ENCODE data around the gene VSTM2L.
"Not testable (repeated sequence)": the region's sequence is repeated elsewhere in the genome, so short reads cannot be mapped to it uniquely, and the experiment has no call there.

VSTM2L gene

DNA sequence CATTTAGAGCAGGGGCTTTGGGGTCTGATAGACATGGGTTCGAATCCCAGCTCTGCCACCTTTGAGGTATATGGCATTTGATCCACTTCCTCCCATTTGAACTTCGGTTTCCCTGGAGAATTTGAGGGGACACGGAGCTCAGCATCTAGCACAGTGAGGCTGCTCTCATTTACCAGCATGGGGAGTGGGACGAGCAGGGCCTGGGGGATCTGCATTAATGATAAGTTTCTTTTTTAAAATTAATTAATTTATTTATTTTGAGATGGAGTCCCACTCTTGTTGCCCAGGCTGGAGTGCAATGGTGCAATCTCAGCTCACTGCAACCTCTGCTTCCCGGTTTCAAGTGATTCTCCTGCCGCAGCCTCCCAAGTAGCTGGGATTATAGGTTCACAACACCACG is 52.6 kb downstream of the VSTM2L start:
- H3K4me3 ChIP-seq (ENCODE audit: low read depth, low read length) = no peak overlapping the region
- TF ChIP-seq, protein P1, sequence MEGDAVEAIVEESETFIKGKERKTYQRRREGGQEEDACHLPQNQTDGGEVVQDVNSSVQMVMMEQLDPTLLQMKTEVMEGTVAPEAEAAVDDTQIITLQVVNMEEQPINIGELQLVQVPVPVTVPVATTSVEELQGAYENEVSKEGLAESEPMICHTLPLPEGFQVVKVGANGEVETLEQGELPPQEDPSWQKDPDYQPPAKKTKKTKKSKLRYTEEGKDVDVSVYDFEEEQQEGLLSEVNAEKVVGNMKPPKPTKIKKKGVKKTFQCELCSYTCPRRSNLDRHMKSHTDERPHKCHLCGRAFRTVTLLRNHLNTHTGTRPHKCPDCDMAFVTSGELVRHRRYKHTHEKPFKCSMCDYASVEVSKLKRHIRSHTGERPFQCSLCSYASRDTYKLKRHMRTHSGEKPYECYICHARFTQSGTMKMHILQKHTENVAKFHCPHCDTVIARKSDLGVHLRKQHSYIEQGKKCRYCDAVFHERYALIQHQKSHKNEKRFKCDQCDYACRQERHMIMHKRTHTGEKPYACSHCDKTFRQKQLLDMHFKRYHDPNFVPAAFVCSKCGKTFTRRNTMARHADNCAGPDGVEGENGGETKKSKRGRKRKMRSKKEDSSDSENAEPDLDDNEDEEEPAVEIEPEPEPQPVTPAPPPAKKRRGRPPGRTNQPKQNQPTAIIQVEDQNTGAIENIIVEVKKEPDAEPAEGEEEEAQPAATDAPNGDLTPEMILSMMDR (conservative IDR thresholded peaks at IDR 0.05; ENCODE audit: low read depth, low read length) = no peak
- no peak for DNase-seq (ENCODE audit: low read depth)

DNA sequence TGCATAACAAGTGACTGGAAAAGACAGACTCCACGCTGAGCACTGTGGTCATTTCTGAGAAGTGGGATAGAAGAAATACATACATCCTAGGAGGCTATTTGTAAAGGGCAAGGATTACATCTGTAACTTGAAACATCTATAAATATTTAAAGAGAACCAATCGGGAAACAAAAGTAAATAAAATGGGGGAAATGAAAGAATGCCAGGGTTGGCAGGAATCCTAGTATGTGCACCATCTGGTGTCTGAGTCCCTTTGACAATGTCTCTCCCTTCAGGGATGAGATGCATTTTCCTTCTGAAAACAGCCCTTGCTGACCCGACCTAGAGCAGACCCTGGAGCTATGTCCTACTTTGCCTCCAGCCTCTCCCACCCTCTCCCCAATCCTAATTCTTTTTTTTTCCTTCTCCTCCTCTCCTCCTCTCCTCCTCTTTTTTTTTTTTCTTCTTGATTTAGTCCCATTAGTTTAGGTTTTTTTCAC is 53.2 kb downstream of the VSTM2L start:
- no peak for DNase-seq (ENCODE audit: low read depth)
- H3K4me3 ChIP-seq (ENCODE audit: low read depth, low read length) = no peak overlapping the region
- TF ChIP-seq, protein P1 (conservative IDR thresholded peaks at IDR 0.05; ENCODE audit: low read depth, low read length) = no peak

DNA sequence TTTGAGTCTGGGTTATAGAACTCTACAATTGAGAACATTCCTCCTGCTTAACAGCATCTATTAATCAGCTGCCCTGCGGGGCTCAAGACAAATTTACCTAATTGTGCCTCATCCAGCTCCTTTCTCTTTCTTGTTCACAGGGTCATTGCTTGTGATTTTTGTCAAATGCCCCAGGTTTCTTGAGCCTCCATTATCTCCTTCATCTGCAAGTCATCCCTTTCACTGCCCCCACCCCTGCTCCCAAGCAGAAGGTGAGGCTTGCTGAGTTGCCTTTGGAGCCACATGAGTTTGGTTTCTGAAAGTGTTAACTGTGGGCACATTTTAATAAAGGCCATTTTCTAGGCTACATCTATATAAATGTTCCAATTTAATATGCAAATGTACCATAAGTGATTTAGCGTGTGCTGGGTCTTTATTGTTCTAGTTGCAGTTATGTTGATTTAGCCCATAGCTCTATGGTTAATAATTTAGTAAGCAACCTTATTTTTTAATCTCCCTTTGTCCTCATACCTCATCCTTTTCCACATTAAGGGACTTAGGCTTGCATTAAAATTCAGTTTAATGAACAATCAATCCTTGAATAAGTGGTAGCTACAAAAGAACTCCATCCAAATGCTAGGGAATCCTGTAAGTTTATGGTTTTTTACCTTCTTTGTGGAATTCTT is 56.1 kb downstream of the VSTM2L start:
- DNase-seq (ENCODE audit: low read depth) = no peak
- no peak overlapping the region for H3K4me3 ChIP-seq (ENCODE audit: low read depth, low read length)
- TF ChIP-seq, protein P1 (conservative IDR thresholded peaks at IDR 0.05; ENCODE audit: low read depth, low read length) = no peak

DNA sequence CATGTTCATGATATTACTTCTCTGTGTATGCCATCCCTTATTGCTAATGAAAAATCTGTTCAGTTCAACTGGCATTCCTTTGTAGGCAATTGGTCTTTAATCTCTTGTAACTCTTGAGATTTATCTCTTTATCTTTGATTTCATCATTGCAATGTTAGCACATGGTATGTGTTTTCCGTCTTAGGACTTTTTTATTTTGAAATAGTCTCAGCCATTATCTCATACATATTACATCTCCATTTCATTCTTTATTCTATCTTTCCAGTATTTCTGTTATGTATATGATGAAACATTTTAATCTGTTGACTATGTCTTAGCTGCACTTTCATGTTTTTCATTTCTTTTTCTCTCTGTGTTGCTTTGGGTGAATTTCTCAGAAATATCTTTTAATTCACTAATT is 58.1 kb downstream of the VSTM2L start:
- DNase-seq (ENCODE audit: low read depth) = no peak
- TF ChIP-seq, protein P1 (conservative IDR thresholded peaks at IDR 0.05; ENCODE audit: low read depth, low read length) = no peak
- no peak overlapping the region for H3K4me3 ChIP-seq (ENCODE audit: low read depth, low read length)

DNA sequence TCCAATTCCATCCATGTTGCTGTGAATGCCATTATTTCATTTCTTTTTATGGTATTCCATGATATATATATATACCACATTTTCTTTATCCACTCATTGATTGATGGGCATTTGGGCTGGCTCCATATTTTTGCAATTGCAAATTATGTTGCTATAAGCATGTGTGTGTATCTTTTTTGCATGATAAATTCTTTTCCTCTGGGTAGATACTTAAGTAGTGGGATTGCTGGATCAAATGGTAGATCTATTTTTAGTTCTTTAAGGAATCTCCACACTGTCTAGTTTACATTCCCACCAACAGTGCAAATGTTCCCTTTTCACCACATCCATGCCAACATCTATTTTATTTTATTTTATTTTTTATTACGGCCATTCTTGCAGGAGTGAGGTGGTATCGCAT is 60.6 kb downstream of the VSTM2L start:
- not testable (repeated sequence) for DNase-seq (ENCODE audit: low read depth); H3K4me3 ChIP-seq (ENCODE audit: low read depth, low read length)

DNA sequence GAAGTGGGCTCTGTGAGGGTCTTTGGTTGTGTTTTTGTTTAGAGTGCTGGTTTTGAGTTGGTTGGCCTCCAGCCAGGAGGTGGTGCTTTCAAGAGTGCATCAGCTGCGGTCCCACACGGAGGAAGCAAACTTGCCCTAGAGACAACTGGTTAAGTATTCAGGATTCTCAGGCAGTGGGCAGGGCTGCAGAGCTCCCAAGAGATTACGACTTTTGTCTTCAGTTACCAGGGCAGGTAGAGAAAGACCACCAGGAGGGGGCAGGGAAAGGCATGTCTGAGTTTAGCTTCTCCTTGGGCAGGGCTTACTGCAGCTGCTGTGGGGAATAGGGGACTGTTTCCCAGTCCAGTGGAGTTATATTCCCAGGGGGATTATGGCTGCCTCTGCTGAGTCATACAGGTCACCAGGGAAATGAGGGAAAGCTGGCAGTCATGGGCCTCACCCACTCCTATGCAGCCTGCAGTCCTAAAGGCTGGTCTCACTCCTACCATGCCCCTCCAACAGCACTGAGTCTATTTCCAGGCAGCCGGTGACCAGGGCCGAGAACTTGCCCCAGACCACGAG is 66.0 kb downstream of the VSTM2L start:
- DNase-seq (ENCODE audit: low read depth) = no peak
- H3K4me3 ChIP-seq (ENCODE audit: low read depth, low read length) = no peak overlapping the region
- TF ChIP-seq, protein P1 (conservative IDR thresholded peaks at IDR 0.05; ENCODE audit: low read depth, low read length) = no peak

DNA sequence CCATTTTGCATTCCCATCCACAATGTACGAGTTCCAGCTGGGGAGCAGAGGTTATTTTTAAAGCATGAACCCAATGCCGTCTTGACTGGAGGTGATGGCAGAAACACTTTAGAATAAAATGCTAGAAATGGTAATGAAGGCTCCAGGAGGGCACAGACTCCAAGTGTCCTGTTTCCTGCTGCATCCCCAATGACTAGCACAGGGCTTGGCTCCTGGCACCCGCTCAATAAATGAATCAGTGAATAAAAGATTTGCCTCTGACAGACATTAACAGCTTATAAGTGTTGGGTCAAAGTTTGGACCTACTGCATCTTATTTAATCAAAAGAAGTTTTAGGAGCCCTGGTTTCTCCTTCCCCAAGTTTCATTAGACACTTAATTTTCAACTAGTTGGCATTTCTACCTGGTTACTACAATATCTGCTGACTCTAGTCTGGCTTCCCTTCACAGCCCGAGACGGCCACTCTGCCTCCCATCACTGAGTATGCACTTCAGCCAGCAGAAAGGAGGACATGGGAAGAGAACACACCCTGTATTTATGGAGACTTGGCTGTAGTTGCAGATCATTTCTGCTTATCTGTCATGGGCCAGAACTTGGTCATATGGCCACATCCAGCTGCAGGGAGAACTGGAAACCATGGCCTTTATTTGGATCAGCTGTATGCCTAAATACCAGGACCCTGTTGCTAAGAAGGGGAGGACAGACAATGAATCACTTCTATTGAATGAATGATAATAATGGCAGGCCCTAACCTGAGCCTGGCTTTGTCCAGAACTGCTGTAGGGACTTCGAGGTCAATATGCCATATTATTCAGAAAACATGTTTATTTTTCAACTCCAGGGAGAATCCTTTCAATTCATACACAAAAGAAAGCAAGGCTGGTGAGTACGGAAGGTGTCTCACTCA is 67.3 kb downstream of the VSTM2L start:
- H3K4me3 ChIP-seq (ENCODE audit: low read depth, low read length) = no peak overlapping the region
- no peak for DNase-seq (ENCODE audit: low read depth)
- TF ChIP-seq, protein P1 (conservative IDR thresholded peaks at IDR 0.05; ENCODE audit: low read depth, low read length) = no peak
